T-helper 1 cell treated with Interleukin-12 subunit alpha and Interleukin-12 subunit beta and Interleukin-4 antibody, amounts not matched to agents 30 μg/mL and 1 μg/mL, for 36 hours (primary cell): ENCODE data around the gene GPC6.

Experiments
- H3K27ac Mint-ChIP-seq: one replicate; pipeline ENCODE4 v1.8.0; 2021; ENCODE audit warnings: mild to moderate bottlenecking, mixed read lengths
- H3K27me3 Mint-ChIP-seq: one replicate; pipeline ENCODE4 v1.8.0; 2021; ENCODE audit warnings: low read depth, mixed read lengths
- H3K36me3 Mint-ChIP-seq: one replicate; pipeline ENCODE4 v1.8.0; 2021; ENCODE audit warnings: low read depth, mixed read lengths
- H3K4me1 Mint-ChIP-seq: one replicate; pipeline ENCODE4 v1.8.0; 2021; ENCODE audit warnings: low read depth, mixed read lengths
- H3K4me3 Mint-ChIP-seq: one replicate; pipeline ENCODE4 v1.8.0; 2021; ENCODE audit warnings: mild to moderate bottlenecking, moderate library complexity, mixed read lengths
- H3K9me3 Mint-ChIP-seq: one replicate; pipeline ENCODE4 v1.8.0; 2021; ENCODE audit warnings: mixed read lengths

The GPC6 gene

DNA sequence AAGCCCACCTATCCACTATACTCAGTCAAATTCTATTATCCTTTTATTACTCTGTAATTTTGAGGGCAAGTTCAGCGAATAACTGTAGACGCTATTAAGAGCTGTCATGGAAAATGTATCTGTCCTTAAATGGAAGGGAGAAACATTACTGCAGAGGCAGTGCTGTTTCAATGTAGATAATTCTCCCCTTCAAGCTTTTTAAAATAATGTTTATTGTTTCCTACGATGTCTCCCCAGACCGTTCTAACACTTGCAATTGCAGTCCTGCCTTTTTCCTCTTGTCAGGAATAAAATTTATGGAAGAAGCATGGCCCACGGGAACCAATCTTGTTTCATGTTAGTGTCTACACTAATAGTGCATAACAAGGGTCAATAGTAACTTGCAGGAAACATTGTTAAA lies 159.5 kb downstream of the GPC6 start:
- Mint-ChIP-seq H3K27me3 (no peaks in the 10 kb centered on the region), H3K27ac (no peak overlapping the region), H3K4me3 (no peak overlapping the region), H3K36me3 (no peaks in the 10 kb centered on the region), H3K4me1 (no peaks in the 10 kb centered on the region), H3K9me3 (no peaks in the 10 kb centered on the region)

DNA sequence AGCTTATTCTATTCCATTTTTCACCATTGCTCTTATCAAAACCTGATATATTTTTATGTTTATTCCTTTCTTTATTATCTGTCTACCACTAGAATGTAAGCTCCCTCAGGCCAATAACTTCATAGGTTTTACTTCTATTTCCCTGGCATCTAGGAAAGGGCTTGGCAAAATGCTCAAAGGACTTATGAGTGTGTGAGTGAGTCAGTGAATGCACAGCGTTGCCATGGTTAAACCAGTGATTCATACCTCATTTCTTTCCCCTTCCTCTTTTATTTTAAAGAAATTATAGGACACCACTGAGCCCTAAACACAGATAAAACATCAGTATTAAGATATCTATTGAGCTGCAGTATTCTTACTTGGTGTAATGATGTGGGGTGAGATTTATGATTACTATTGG lies 162.1 kb downstream of the GPC6 start:
- no peaks in the 10 kb centered on the region for H3K4me1 Mint-ChIP-seq
- no peaks in the 10 kb centered on the region for H3K9me3 Mint-ChIP-seq
- no peak overlapping the region for H3K4me3 Mint-ChIP-seq
- H3K27ac Mint-ChIP-seq = no peak overlapping the region
- no peaks in the 10 kb centered on the region for H3K27me3 Mint-ChIP-seq
- no peaks in the 10 kb centered on the region for H3K36me3 Mint-ChIP-seq

- no peaks in the 10 kb centered on the region for H3K9me3 Mint-ChIP-seq
- no peaks in the 10 kb centered on the region for H3K36me3 Mint-ChIP-seq
- no peak overlapping the region for H3K4me3 Mint-ChIP-seq
- H3K27me3 Mint-ChIP-seq = no peaks in the 10 kb centered on the region
- no peak overlapping the region for H3K27ac Mint-ChIP-seq
- no peaks in the 10 kb centered on the region for H3K4me1 Mint-ChIP-seq
Observed at GRCh38 chr13:93397619-93398018, 171.0 kb downstream of the GPC6 start.

- H3K4me3 Mint-ChIP-seq = no peak overlapping the region
- H3K36me3 Mint-ChIP-seq = no peaks in the 10 kb centered on the region
- H3K27ac Mint-ChIP-seq = no peak overlapping the region
- H3K4me1 Mint-ChIP-seq = no peaks in the 10 kb centered on the region
- H3K9me3 Mint-ChIP-seq = no peaks in the 10 kb centered on the region
- H3K27me3 Mint-ChIP-seq = no peaks in the 10 kb centered on the region
Observed at GRCh38 chr13:93398167-93399035, 171.8 kb downstream of the GPC6 start.

- H3K9me3 Mint-ChIP-seq = no peaks in the 10 kb centered on the region
- H3K27me3 Mint-ChIP-seq = no peaks in the 10 kb centered on the region
- no peaks in the 10 kb centered on the region for H3K4me1 Mint-ChIP-seq
- no peaks in the 10 kb centered on the region for H3K36me3 Mint-ChIP-seq
- H3K4me3 Mint-ChIP-seq = no peak overlapping the region
- no peak overlapping the region for H3K27ac Mint-ChIP-seq
Observed at GRCh38 chr13:93399212-93399611, 172.6 kb downstream of the GPC6 start.

- Mint-ChIP-seq H3K27ac (no peak overlapping the region), H3K27me3 (no peaks in the 10 kb centered on the region), H3K4me3 (no peak overlapping the region), H3K4me1 (no peaks in the 10 kb centered on the region), H3K9me3 (no peaks in the 10 kb centered on the region), H3K36me3 (no peaks in the 10 kb centered on the region)
Observed at GRCh38 chr13:93406136-93406535, 179.5 kb downstream of the GPC6 start.

DNA sequence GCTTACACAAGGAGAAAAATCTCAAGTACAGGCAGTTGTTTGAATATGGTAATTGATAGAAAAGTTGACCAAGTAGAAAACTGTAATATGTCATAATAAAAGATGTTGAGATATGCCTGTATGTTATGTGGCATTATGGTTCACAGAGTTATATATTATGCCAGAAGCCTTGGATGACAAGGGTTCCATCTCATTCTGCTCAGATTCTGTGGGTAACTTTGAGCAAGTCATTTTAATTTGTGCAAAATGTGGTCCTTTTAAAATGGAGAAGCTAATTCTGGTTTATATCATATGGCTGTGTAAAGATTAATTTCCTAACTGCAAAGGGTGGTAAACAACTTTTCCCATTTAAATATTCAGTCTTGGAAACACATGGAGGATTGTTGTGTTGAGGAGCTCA lies 180.9 kb downstream of the GPC6 start:
- no peak overlapping the region for H3K4me3 Mint-ChIP-seq
- H3K27ac Mint-ChIP-seq = no peak overlapping the region
- H3K9me3 Mint-ChIP-seq = no peaks in the 10 kb centered on the region
- no peaks in the 10 kb centered on the region for H3K27me3 Mint-ChIP-seq
- no peaks in the 10 kb centered on the region for H3K36me3 Mint-ChIP-seq
- H3K4me1 Mint-ChIP-seq = no peaks in the 10 kb centered on the region

DNA sequence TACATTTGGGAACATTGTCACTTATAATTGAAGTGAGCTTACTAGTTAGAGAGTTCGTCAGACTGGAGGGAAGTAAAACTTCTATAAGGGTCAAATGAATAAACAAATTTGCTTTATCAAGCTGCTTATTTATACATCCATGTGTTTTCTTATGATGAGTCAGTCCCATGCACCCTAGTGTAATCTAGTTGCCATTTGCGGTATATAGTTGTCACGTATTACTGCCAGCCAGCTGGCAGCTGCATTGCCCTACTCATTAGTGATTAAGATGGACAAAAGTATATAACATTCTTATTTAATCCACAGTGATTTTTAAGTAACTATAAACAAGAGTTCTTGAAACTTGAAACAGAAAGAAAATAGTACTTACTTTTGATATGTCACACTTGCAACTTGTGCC lies 182.4 kb downstream of the GPC6 start:
- H3K36me3 Mint-ChIP-seq = no peaks in the 10 kb centered on the region
- H3K4me3 Mint-ChIP-seq = no peak overlapping the region
- H3K27me3 Mint-ChIP-seq = no peaks in the 10 kb centered on the region
- no peaks in the 10 kb centered on the region for H3K9me3 Mint-ChIP-seq
- no peak overlapping the region for H3K27ac Mint-ChIP-seq
- no peaks in the 10 kb centered on the region for H3K4me1 Mint-ChIP-seq

- Mint-ChIP-seq H3K27me3 (no peaks in the 10 kb centered on the region), H3K4me3 (no peak overlapping the region), H3K4me1 (no peaks in the 10 kb centered on the region), H3K36me3 (no peaks in the 10 kb centered on the region), H3K27ac (no peak overlapping the region), H3K9me3 (no peaks in the 10 kb centered on the region)
Observed at GRCh38 chr13:93409816-93410215, 183.2 kb downstream of the GPC6 start.

DNA sequence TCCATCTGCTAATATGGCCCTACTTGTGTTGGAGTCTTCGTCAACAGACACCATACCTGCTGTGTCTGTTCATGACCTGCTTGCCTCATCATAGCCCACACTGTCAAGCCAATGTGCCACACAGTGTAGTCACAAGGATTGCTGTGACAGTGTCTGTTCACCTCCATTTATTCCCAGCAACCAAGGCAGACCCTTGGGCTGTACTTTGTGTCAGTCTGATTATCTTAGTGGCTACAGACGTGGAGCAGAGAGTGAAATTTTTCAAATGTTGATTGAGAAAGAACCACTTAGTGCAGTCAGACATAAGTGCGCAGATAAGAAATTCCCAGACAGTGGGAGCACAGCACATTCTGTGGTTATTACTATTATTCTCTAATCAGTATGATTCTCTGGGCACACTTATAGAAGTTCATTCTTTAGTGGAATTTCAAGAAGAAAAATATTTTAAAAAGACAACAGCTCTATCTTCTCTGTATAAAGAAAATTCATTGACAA lies 184.6 kb downstream of the GPC6 start:
- Mint-ChIP-seq H3K9me3 (no peaks in the 10 kb centered on the region), H3K4me1 (no peaks in the 10 kb centered on the region), H3K27ac (no peak overlapping the region), H3K36me3 (no peaks in the 10 kb centered on the region), H3K27me3 (no peaks in the 10 kb centered on the region), H3K4me3 (no peak overlapping the region)

DNA sequence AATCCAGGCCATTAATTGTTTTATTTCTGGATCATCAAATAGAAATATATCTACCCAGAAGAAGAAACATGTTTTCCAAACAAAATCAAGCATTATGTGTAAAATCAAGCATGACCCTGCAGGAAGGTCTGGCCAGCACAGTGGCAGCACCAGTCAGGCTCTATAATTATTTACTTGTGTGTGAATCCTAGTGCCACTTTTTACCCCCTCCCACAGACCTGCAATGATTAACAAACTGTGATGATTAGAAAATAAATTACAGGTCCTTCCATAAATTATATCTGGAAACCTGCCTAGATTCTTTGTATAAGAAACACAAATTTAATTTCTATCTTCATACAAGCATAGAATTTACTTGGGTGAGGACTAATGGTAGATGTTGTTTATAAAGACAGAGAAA lies 186.1 kb downstream of the GPC6 start:
- H3K27me3 Mint-ChIP-seq = no peaks in the 10 kb centered on the region
- H3K27ac Mint-ChIP-seq = no peak overlapping the region

DNA sequence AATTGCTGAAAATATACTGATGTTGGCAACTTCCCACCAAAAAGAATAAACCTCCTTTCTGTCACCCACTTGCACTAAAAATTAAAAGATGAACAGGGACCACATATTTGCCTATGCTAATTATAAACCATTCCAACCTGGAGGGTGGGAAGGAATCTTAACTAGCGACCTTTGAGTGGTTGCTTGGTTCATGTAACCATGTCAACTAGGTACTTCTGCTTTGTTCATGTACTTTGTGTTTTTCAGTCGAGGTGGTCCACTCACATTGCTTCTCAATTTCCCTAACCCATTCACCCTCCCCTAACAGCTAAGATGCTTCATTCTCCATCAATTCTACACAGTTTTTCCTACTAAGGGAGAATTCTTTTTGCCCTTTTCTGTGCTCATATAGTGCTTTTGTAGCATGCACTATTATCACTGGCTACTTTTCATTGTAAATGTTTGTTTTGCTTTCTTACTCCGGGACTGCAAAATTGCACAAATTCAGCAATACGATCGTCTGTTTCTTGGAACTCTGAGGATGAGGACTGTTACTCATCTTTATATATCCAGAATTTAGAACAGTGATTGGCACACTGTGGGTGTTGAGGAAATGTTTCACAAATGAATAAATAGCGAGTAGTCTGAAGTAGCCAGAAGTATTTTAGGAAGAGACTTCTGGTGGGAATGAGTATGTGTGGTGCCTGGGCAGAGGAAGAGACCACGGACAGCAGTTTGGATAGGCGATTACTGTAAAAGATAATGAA lies 187.5 kb downstream of the GPC6 start:
- Mint-ChIP-seq H3K36me3 (no peaks in the 10 kb centered on the region), H3K9me3 (no peaks in the 10 kb centered on the region), H3K4me3 (no peak overlapping the region), H3K27ac (no peak overlapping the region), H3K4me1 (no peaks in the 10 kb centered on the region), H3K27me3 (no peaks in the 10 kb centered on the region)

More for the DNA sequence above, 186.1 kb downstream of the GPC6 start:
- H3K4me3 Mint-ChIP-seq = no peak overlapping the region
- H3K4me1 Mint-ChIP-seq = no peaks in the 10 kb centered on the region
- no peaks in the 10 kb centered on the region for H3K36me3 Mint-ChIP-seq
- H3K9me3 Mint-ChIP-seq = no peaks in the 10 kb centered on the region

DNA sequence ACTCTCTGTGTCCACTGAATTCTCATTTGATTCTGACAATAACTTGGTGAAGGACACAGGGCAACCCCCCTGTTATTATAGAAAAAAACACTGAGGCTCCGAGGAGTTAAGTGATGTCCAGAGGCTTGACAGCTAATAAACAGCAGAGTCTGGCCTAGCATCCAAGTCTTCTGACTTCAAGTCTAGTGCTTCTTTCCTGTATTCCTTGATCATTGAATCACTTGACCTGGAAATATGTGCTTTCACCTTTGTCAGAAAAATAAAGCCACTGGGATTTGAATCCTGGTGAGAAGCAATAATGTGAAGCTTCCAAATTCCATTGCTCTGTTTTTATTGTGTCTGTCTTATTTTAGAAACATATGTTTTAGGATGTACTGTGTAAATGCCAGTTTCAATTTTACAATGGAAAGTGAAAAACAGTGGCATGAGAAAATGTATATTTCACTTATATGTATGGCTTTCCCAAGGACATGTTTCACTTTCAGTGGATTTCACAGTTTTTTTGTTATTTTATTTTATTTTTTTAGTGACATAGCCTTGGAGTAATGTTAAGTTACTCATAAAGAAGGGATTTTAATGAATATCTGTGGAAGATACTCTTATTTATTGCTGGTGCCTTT lies 190.2 kb downstream of the GPC6 start:
- Mint-ChIP-seq H3K27ac (no peak overlapping the region), H3K27me3 (no peaks in the 10 kb centered on the region), H3K4me1 (no peaks in the 10 kb centered on the region), H3K9me3 (no peaks in the 10 kb centered on the region), H3K4me3 (no peak overlapping the region), H3K36me3 (no peaks in the 10 kb centered on the region)

- Mint-ChIP-seq H3K9me3 (no peaks in the 10 kb centered on the region), H3K27me3 (no peaks in the 10 kb centered on the region), H3K27ac (no peak overlapping the region), H3K4me1 (no peaks in the 10 kb centered on the region), H3K4me3 (no peak overlapping the region), H3K36me3 (no peaks in the 10 kb centered on the region)
Observed at GRCh38 chr13:93418398-93418797, 191.8 kb downstream of the GPC6 start.

- no peak overlapping the region for H3K27ac Mint-ChIP-seq
Observed at GRCh38 chr13:93420206-93420605, 193.6 kb downstream of the GPC6 start.

More at GRCh38 chr13:93420206-93420605, 193.6 kb downstream of the GPC6 start:
- Mint-ChIP-seq H3K9me3 (no peaks in the 10 kb centered on the region), H3K27me3 (no peaks in the 10 kb centered on the region), H3K36me3 (no peaks in the 10 kb centered on the region), H3K4me1 (no peaks in the 10 kb centered on the region), H3K4me3 (no peak overlapping the region)
